ENCODE data around the gene PFKFB3. TPM values are rescaled to one million over a fixed set of nuclear protein-coding genes. Genes with fewer than 3 reads are reported as not detected.

PFKFB3 gene
- total RNA-seq, 1 donor from 2014 or later: 52.4 TPM

- H3K4me1 Mint-ChIP-seq (ENCODE audit: low read depth, unreplicated experiment): peaks cover 27% of the 10 kb centered on the region
- H3K36me3 Mint-ChIP-seq (ENCODE audit: low read depth, unreplicated experiment): peaks cover 1% of the 10 kb centered on the region
- no peaks in the 10 kb centered on the region for H3K9me3 Mint-ChIP-seq (ENCODE audit: unreplicated experiment)
- Histone ChIP-seq H4K20me1 (ENCODE audit: insufficient read depth, low read length) (peaks cover 14% of the 10 kb centered on the region), H3K27me3 (ENCODE audit: insufficient read depth, low read length) (no peaks in the 10 kb centered on the region), H3K27ac (ENCODE audit: low read depth, low read length) (no peak overlapping the region), H3K4me2 (ENCODE audit: low read length) (peak overlapping the region; percentile 90), H3K36me3 (ENCODE audit: insufficient read depth, low read length) (no peaks in the 10 kb centered on the region), H3K79me2 (ENCODE audit: insufficient read depth, low read length) (peaks cover 77% of the 10 kb centered on the region), H3K9me3 (ENCODE audit: insufficient read depth, low read depth, low read length) (no peaks in the 10 kb centered on the region), H3K4me3 (ENCODE audit: insufficient read depth, low read depth, low read length) (peak overlapping the region; percentile 25), H3K9ac (ENCODE audit: low read length) (no peak overlapping the region), H3K4me1 (ENCODE audit: insufficient read depth, low read length) (peaks cover 9% of the 10 kb centered on the region), H2AFZ (ENCODE audit: low read depth, low read length) (peak overlapping the region; percentile 64)
- H3K4me3 Mint-ChIP-seq (ENCODE audit: unreplicated experiment): peak overlapping the region; percentile 61
- no peak for TF ChIP-seq CTCF (IDR thresholded peaks at IDR 0.05; ENCODE audit: insufficient read depth, low read depth, low read length)
- TF ChIP-seq EZH2 (IDR thresholded peaks at IDR 0.05; ENCODE audit: insufficient read depth, low read length): no peak
- H3K27ac Mint-ChIP-seq (ENCODE audit: unreplicated experiment): no peak overlapping the region
- no peaks in the 10 kb centered on the region for H3K27me3 Mint-ChIP-seq (ENCODE audit: low read depth, unreplicated experiment)
- FAIRE-seq: no peak
- DNase-seq (ENCODE audit: low read depth): no peak
Measured at GRCh38 chr10:6162589-6163356, 40.0 kb upstream of the PFKFB3 start.

- FAIRE-seq (no peak), DNase-seq (ENCODE audit: low read depth) (peak; percentile 66)
- Histone ChIP-seq H3K9ac (ENCODE audit: low read length) (peak overlapping the region; percentile 87), H2AFZ (ENCODE audit: low read depth, low read length) (peak overlapping the region; percentile 80), H3K36me3 (ENCODE audit: insufficient read depth, low read length) (no peaks in the 10 kb centered on the region), H3K4me3 (ENCODE audit: insufficient read depth, low read depth, low read length) (peak overlapping the region; percentile 71), H3K27ac (ENCODE audit: low read depth, low read length) (peak overlapping the region; percentile 65), H3K9me3 (ENCODE audit: insufficient read depth, low read depth, low read length) (no peaks in the 10 kb centered on the region), H3K27me3 (ENCODE audit: insufficient read depth, low read length) (no peaks in the 10 kb centered on the region), H3K4me1 (ENCODE audit: insufficient read depth, low read length) (peaks cover 9% of the 10 kb centered on the region), H3K4me2 (ENCODE audit: low read length) (peak overlapping the region; percentile 90), H4K20me1 (ENCODE audit: insufficient read depth, low read length) (peaks cover 23% of the 10 kb centered on the region), H3K79me2 (ENCODE audit: insufficient read depth, low read length) (peaks cover 81% of the 10 kb centered on the region)
- H3K27ac Mint-ChIP-seq (ENCODE audit: unreplicated experiment): peak overlapping the region; percentile 48
- H3K4me3 Mint-ChIP-seq (ENCODE audit: unreplicated experiment): peak overlapping the region; percentile 86
- peaks cover 27% of the 10 kb centered on the region for H3K4me1 Mint-ChIP-seq (ENCODE audit: low read depth, unreplicated experiment)
- H3K27me3 Mint-ChIP-seq (ENCODE audit: low read depth, unreplicated experiment): no peaks in the 10 kb centered on the region
- H3K36me3 Mint-ChIP-seq (ENCODE audit: low read depth, unreplicated experiment): peaks cover 3% of the 10 kb centered on the region
- TF ChIP-seq EZH2 (IDR thresholded peaks at IDR 0.05; ENCODE audit: insufficient read depth, low read length): no peak
- no peak for TF ChIP-seq CTCF (IDR thresholded peaks at IDR 0.05; ENCODE audit: insufficient read depth, low read depth, low read length)
- H3K9me3 Mint-ChIP-seq (ENCODE audit: unreplicated experiment): no peaks in the 10 kb centered on the region
Measured at GRCh38 chr10:6163364-6164270, 39.1 kb upstream of the PFKFB3 start.

Data from astrocyte (in vitro differentiated cells and primary cell).